IMR-90 (cell line): ENCODE measurements around the gene ASMTL. TPM values are rescaled to one million over a fixed set of nuclear protein-coding genes. Genes with fewer than 3 reads are reported as not detected.

ENCODE experiments used
- ATAC-seq: fragments of 200-7000 bp; cut with Tn5 transposase; 2 replicates; pipeline ENCODE4 v1.9.1; 2020; ENCODE audit warnings: low read depth, mild to moderate bottlenecking, moderate library complexity
- BruUV-seq: library from RNA; stranded (reverse); fragments of 400-500 nt; replicated peaks from 2 replicates; lab custom pipeline; 2021; lab: Mats Ljungman, UMichigan
- CTCF ChIA-PET: fragments of 300-600 bp; formaldehyde crosslinking; extraction: SDS; loops from one replicate; lab custom pipeline; 2021; ENCODE audit warnings: antibody characterized with exemption; lab: Yijun Ruan, JAX
- POLR2A ChIA-PET: fragments of 300-600 bp; sonication (Branson Sonifier 250); formaldehyde crosslinking; loops from one replicate; lab custom pipeline; 2022; ENCODE audit warnings: antibody characterized with exemption; ENCODE audit not compliant: unreplicated experiment; lab: Charles Lee
- DNase-seq: peaks from one replicate; pipeline ENCODE4 v3.0.0; 2013
- H2AFZ ChIP-seq: replicated peaks from 2 replicates; pipeline ENCODE3; 2013; ENCODE audit warnings: low read length, mild to moderate bottlenecking; ENCODE audit not compliant: poor library complexity
- H2AK5ac ChIP-seq: 2 replicates; pipeline ENCODE4 v1.6.1; 2013; ENCODE audit warnings: low read depth, low read length, inconsistent platforms
- H2AK9ac ChIP-seq: replicated peaks from 2 replicates; pipeline ENCODE3; 2013; ENCODE audit warnings: mild to moderate bottlenecking, low read depth, low read length, moderate library complexity; ENCODE audit not compliant: poor library complexity
- H2BK120ac ChIP-seq: 2 replicates; pipeline ENCODE4 v1.6.1; 2013; ENCODE audit warnings: low read depth, low read length, inconsistent platforms
- H2BK15ac ChIP-seq: 3 replicates; pipeline ENCODE4 v1.6.1; 2013; ENCODE audit warnings: low read depth, low read length, inconsistent platforms
- H2BK20ac ChIP-seq: 2 replicates; pipeline ENCODE4 v1.6.1; 2013; ENCODE audit warnings: low read depth, mild to moderate bottlenecking, inconsistent platforms, low read length, moderate library complexity
- H2BK5ac ChIP-seq: 2 replicates; pipeline ENCODE4 v1.6.1; 2013; ENCODE audit warnings: mild to moderate bottlenecking, low read depth, low read length, inconsistent platforms; ENCODE audit not compliant: poor library complexity, severe bottlenecking
- H3K14ac ChIP-seq: replicated peaks from 2 replicates; pipeline ENCODE4 v1.6.1; 2013; ENCODE audit warnings: low read depth, low read length, inconsistent platforms
- H3K18ac ChIP-seq: 2 replicates; pipeline ENCODE4 v1.6.1; 2013; ENCODE audit warnings: low read depth, low read length, control low read depth
- H3K23ac ChIP-seq: 2 replicates; pipeline ENCODE4 v1.6.1; 2013; ENCODE audit warnings: low read depth, low read length, inconsistent platforms
- H3K27ac ChIP-seq: 2 replicates; pipeline ENCODE4 v1.5.1; 2013; ENCODE audit warnings: mild to moderate bottlenecking, control low read depth, low read length; ENCODE audit not compliant: insufficient read depth
- H3K27me3 ChIP-seq: 2 replicates; pipeline ENCODE4 v1.6.1; 2013; ENCODE audit warnings: low read length; ENCODE audit not compliant: control insufficient read depth, insufficient read depth
- H3K36me3 ChIP-seq: 2 replicates; pipeline ENCODE4 v1.6.1; 2013; ENCODE audit warnings: low read length, mixed read lengths; ENCODE audit not compliant: control insufficient read depth, insufficient read depth
- H3K4ac ChIP-seq: 2 replicates; pipeline ENCODE4 v1.6.1; 2013; ENCODE audit warnings: low read depth, low read length, inconsistent platforms
- H3K4me1 ChIP-seq: 2 replicates; pipeline ENCODE4 v1.6.1; 2013; ENCODE audit warnings: low read length, mixed read lengths; ENCODE audit not compliant: control insufficient read depth, insufficient read depth
- H3K4me2 ChIP-seq: 2 replicates; pipeline ENCODE4 v1.6.1; 2013; ENCODE audit warnings: low read depth, mild to moderate bottlenecking, control low read depth, low read length, moderate library complexity
- H3K4me3 ChIP-seq: 2 replicates; pipeline ENCODE4 v1.5.1; 2013; ENCODE audit warnings: low read depth, mild to moderate bottlenecking, control low read depth, low read length, moderate library complexity; ENCODE audit not compliant: insufficient read depth
- H3K56ac ChIP-seq: 2 replicates; pipeline ENCODE4 v1.6.1; 2013; ENCODE audit warnings: low read length, inconsistent platforms; ENCODE audit not compliant: insufficient read depth; ENCODE audit errors: extremely low read depth
- H3K79me1 ChIP-seq, 2 experiments: 2 replicates each; pipeline ENCODE4 v1.6.1; 2013; ENCODE audit warnings: low read length in 2 of 2, inconsistent platforms in 1 of 2, low read depth in 1 of 2
- H3K9ac ChIP-seq: 2 replicates; pipeline ENCODE4 v1.6.1; 2013; ENCODE audit warnings: low read depth, low read length, control low read depth
- H3K9me1 ChIP-seq: 2 replicates; pipeline ENCODE4 v1.6.1; 2013; ENCODE audit warnings: low read length, inconsistent platforms; ENCODE audit not compliant: insufficient read depth
- H3K9me3 ChIP-seq: 2 replicates; pipeline ENCODE4 v1.6.1; 2013; ENCODE audit warnings: low read length; ENCODE audit not compliant: control insufficient read depth, insufficient read depth
- H4K20me1 ChIP-seq: 2 replicates; pipeline ENCODE4 v1.6.1; 2013; ENCODE audit warnings: low read length, inconsistent platforms; ENCODE audit not compliant: insufficient read depth
- H4K5ac ChIP-seq: 2 replicates; pipeline ENCODE4 v1.6.1; 2013; ENCODE audit warnings: mild to moderate bottlenecking, low read depth, low read length, control low read depth
- H4K8ac ChIP-seq, 2 experiments: 2 replicates each; pipeline ENCODE4 v1.6.1; 2013; ENCODE audit warnings: low read depth in 2 of 2, low read length in 2 of 2, control low read depth in 1 of 2, inconsistent platforms in 1 of 2
- H4K91ac ChIP-seq: 2 replicates; pipeline ENCODE4 v1.6.1; 2013; ENCODE audit warnings: low read depth, low read length, inconsistent platforms; ENCODE audit not compliant: insufficient read depth
- BHLHE40 ChIP-seq: fragments of 150-350 bp; IDR thresholded peaks from 2 replicates; pipeline ENCODE4 v1.6.1; 2016; ENCODE audit warnings: mild to moderate bottlenecking, low read depth, low read length
- CHD1 ChIP-seq: IDR thresholded peaks from 2 replicates; pipeline ENCODE4 v1.6.1; 2012; ENCODE audit warnings: low read depth, low read length, improper control_type of control experiment
- FOS ChIP-seq: fragments of 150-350 bp; IDR thresholded peaks from 2 replicates; pipeline ENCODE4 v1.6.1; 2016; ENCODE audit warnings: low read depth, low read length
- MAFK ChIP-seq: IDR thresholded peaks from 2 replicates; pipeline ENCODE4 v1.6.1; 2012; ENCODE audit warnings: low read depth, low read length, improper control_type of control experiment
- MAZ ChIP-seq: IDR thresholded peaks from 2 replicates; pipeline ENCODE4 v1.6.1; 2012; ENCODE audit warnings: low read depth, mild to moderate bottlenecking, low read length, improper control_type of control experiment, moderate library complexity, borderline replicate concordance
- MXI1 ChIP-seq: IDR thresholded peaks from 2 replicates; pipeline ENCODE4 v1.6.1; 2012; ENCODE audit warnings: low read depth, mild to moderate bottlenecking, low read length, moderate library complexity, borderline replicate concordance
- NFE2L2 ChIP-seq: fragments of 150-350 bp; IDR thresholded peaks from 2 replicates; pipeline ENCODE4 v1.6.1; 2016; ENCODE audit warnings: low read depth, mild to moderate bottlenecking, low read length
- POLR2A ChIP-seq: IDR thresholded peaks from 2 replicates; pipeline ENCODE4 v1.6.1; 2012; ENCODE audit warnings: mild to moderate bottlenecking, low read depth, low read length
- RAD21 ChIP-seq: IDR thresholded peaks from 2 replicates; pipeline ENCODE4 v1.6.1; 2012; ENCODE audit warnings: low read length, improper control_type of control experiment
- RCOR1 ChIP-seq: IDR thresholded peaks from 2 replicates; pipeline ENCODE4 v1.6.1; 2012; ENCODE audit warnings: mild to moderate bottlenecking, low read length, improper control_type of control experiment; ENCODE audit not compliant: insufficient replicate concordance
- RFX5 ChIP-seq: IDR thresholded peaks from 2 replicates; pipeline ENCODE4 v1.8.0; 2012; ENCODE audit warnings: low read depth, mild to moderate bottlenecking, low read length, moderate library complexity
- SMC3 ChIP-seq: fragments of 150-350 bp; IDR thresholded peaks from 2 replicates; pipeline ENCODE4 v1.6.1; 2016; ENCODE audit warnings: low read depth, mild to moderate bottlenecking, antibody characterized with exemption, low read length, moderate library complexity
- USF2 ChIP-seq: fragments of 150-350 bp; IDR thresholded peaks from 2 replicates; pipeline ENCODE4 v1.6.1; 2017; ENCODE audit warnings: mild to moderate bottlenecking, antibody characterized with exemption, low read length, low read depth
- WGBS, 2 experiments: methylation state at CpG; one replicate each; pipeline versions ENCODE4 v1.1.5 to v1.1.7; 2013; ENCODE audit warnings: missing lambda C conversion rate in 2 of 2; ENCODE audit not compliant: insufficient read length in 1 of 2; ENCODE audit errors: extremely low coverage in 2 of 2; 5-methylcytosine and 5-hydroxymethylcytosine counted together
- dilution Hi-C: fragments of 300-500 bp; cut with HindIII; formaldehyde crosslinking; loops from one replicate; pipeline ENCODE4 v1.14.3; 2018; ENCODE audit warnings: low sequenced_read_pairs; ENCODE audit not compliant: unreplicated experiment
- in situ Hi-C: fragments of 300-500 bp; cut with MboI; formaldehyde crosslinking; loops from 3 replicates; pipeline ENCODE4 v1.14.3; 2019; ENCODE audit warnings: low sequenced_read_pairs, inconsistent platforms, mixed read lengths
- intact Hi-C: fragments of 100-400 bp; cut with micrococcal nuclease; formaldehyde crosslinking; loops from 2 replicates; pipeline ENCODE4 v1.10.0; 2022
- polyA plus RNA-seq, 3 experiments: library from polyadenylated mRNA; depleted of rRNA; stranded (reverse); fragments of >200 nt; gene quantifications; 2 replicates each; pipeline ENCODE4 v1.2.3, GENCODE V29; 2012; ENCODE audit warnings: low replicate concordance in 1 of 3
- total RNA-seq: library from RNA; depleted of rRNA; stranded (reverse); fragments of >200 nt; gene quantifications from 2 replicates; pipeline ENCODE4 v1.2.3, GENCODE V29; 2012

The ASMTL gene
- total and polyA plus RNA-seq, 2 of the 4 experiments (the other 2 are of a cell fraction) = 13.4 to 33.4 TPM

- TF ChIP-seq RFX5 = no peak
Observed at GRCh38 chrX:1397441-1398270, 55.1 kb downstream of the ASMTL start (continued).

- no peaks in the 10 kb centered on the region for H3K27me3 ChIP-seq
- no peak for ATAC-seq
- H3K4me3 ChIP-seq = no peak overlapping the region
Observed at GRCh38 chrX:1397001-1397400, 55.7 kb downstream of the ASMTL start.

More at GRCh38 chrX:1397001-1397400, 55.7 kb downstream of the ASMTL start:
- no peak overlapping the region for H2AK9ac ChIP-seq
- H2BK15ac ChIP-seq = no peak overlapping the region
- H2AK5ac ChIP-seq = no peak overlapping the region
- intact Hi-C loops = loop anchor here (10.0 kb wide), 1 partner anchor 48 kb away; no protein-coding TSS in a partner anchor
- no peak overlapping the region for H3K4ac ChIP-seq
- no peak overlapping the region for H3K4me2 ChIP-seq
- H3K23ac ChIP-seq = no peak overlapping the region
- ChIA-PET CTCF (no interaction called here), POLR2A (no interaction called here)
- H2AFZ ChIP-seq = no peak overlapping the region
- no peak overlapping the region for H4K8ac ChIP-seq
- H3K36me3 ChIP-seq = peaks cover 9% of the 10 kb centered on the region
- H3K9ac ChIP-seq = no peak overlapping the region
- no peak overlapping the region for H3K56ac ChIP-seq
- no peaks in the 10 kb centered on the region; the same call in 1 of the 2 replicates for H3K4me1 ChIP-seq
- WGBS, 2 experiments = 100% methylated on average over 1 of the region's 15 CpGs; no CpG with 5 or more reads in 1 of the 2 experiments
- no peak overlapping the region for H2BK5ac ChIP-seq
- in situ Hi-C loops = no loop called here
- H3K27ac ChIP-seq = no peak overlapping the region
- no TSS peak for BruUV-seq
- no peak overlapping the region for H3K18ac ChIP-seq
- H3K79me1 ChIP-seq = peaks cover 10 to 15% of the 10 kb centered on the region in 2 experiments; a peak in 3 of 4 replicates
- DNase-seq = no peak
- no peak overlapping the region for H2BK20ac ChIP-seq
- no peaks in the 10 kb centered on the region for H3K9me1 ChIP-seq
- TF ChIP-seq RFX5 (no peak), RCOR1 (no peak), FOS (no peak), MAZ (no peak), SMC3 (no peak), RAD21 (no peak), NFE2L2 (no peak), BHLHE40 (no peak), POLR2A (no peak), CHD1 (no peak), MAFK (no peak), USF2 (no peak), MXI1 (no peak)
- no peaks in the 10 kb centered on the region; the same call in 1 of the 2 replicates for H4K20me1 ChIP-seq
- dilution Hi-C loops = no loop called here
- no peak overlapping the region for H3K14ac ChIP-seq
- no peak overlapping the region for H4K5ac ChIP-seq
- no peak overlapping the region for H4K91ac ChIP-seq
- no peak overlapping the region for H2BK120ac ChIP-seq
- no peaks in the 10 kb centered on the region for H3K9me3 ChIP-seq
